GM21825 (cell line): ENCODE measurements around the gene EIF3D.
"Not testable (repeated sequence)": the region's sequence is repeated elsewhere in the genome, so short reads cannot be mapped to it uniquely, and the experiment has no call there.

Experiments
- ATAC-seq: cut with Tn5 transposase; IDR thresholded peaks from one replicate; pipeline ENCODE4 v1.9.1; 2021; ENCODE audit warnings: mild to moderate bottlenecking, moderate library complexity; ENCODE audit not compliant: unreplicated experiment

EIF3D gene

GRCh38 chr22:36550701-36551495, 21.9 kb upstream of the EIF3D start:
- ATAC-seq, result no peak

GRCh38 chr22:36549033-36549432, 20.1 kb upstream of the EIF3D start:
- no peak for ATAC-seq

GRCh38 chr22:36548606-36549005, 19.6 kb upstream of the EIF3D start:
- no peak for ATAC-seq

- ATAC-seq, result no peak
Measured at GRCh38 chr22:36546932-36547331, 18.0 kb upstream of the EIF3D start.

GRCh38 chr22:36546092-36546804, 17.3 kb upstream of the EIF3D start:
- no peak for ATAC-seq

- no peak for ATAC-seq
Measured at GRCh38 chr22:36544107-36544620, 15.2 kb upstream of the EIF3D start.

- no peak for ATAC-seq
Measured at GRCh38 chr22:36541831-36542411, 13.0 kb upstream of the EIF3D start.

- ATAC-seq, result no peak
Measured at GRCh38 chr22:36540867-36541642, 12.1 kb upstream of the EIF3D start.

GRCh38 chr22:36538529-36538928, 9.6 kb upstream of the EIF3D start:
- ATAC-seq, result no peak

- ATAC-seq, result no peak
Measured at GRCh38 chr22:36536717-36537116, 7.8 kb upstream of the EIF3D start.

GRCh38 chr22:36533320-36533719, 4.4 kb upstream of the EIF3D start:
- ATAC-seq, result not testable (repeated sequence)

- ATAC-seq, result no peak
Measured at GRCh38 chr22:36532466-36532865, 3.5 kb upstream of the EIF3D start.

- ATAC-seq, result peak; percentile 1
Measured at GRCh38 chr22:36528341-36528740, 625 bp downstream of the EIF3D start.

GRCh38 chr22:36522662-36523061, 6.3 kb downstream of the EIF3D start:
- no peak for ATAC-seq

- no peak for ATAC-seq
Measured at GRCh38 chr22:36520423-36520822, 8.5 kb downstream of the EIF3D start.

- not testable (repeated sequence) for ATAC-seq
Measured at GRCh38 chr22:36519906-36520305, 9.1 kb downstream of the EIF3D start.

GRCh38 chr22:36514766-36515165, 14.2 kb downstream of the EIF3D start:
- no peak for ATAC-seq

- ATAC-seq, result no peak
Measured at GRCh38 chr22:36512991-36513390, 16.0 kb downstream of the EIF3D start.

GRCh38 chr22:36512333-36512732, 16.6 kb downstream of the EIF3D start:
- ATAC-seq, result no peak

- no peak for ATAC-seq
Measured at GRCh38 chr22:36510966-36511881, 17.7 kb downstream of the EIF3D start.
